T-helper 2 cell treated with Interferon-gamma antibody and Interleukin-4, amounts not matched to agents 5 μg/mL and 100 μg/mL, for 36 hours (primary cell): Measurements from ENCODE around the gene FARP2.

ENCODE experiments used
- DNase-seq: peaks from one replicate; pipeline ENCODE4 v3.0.0; 2021; ENCODE audit warnings: low spot score
- H3K27ac Mint-ChIP-seq: one replicate; pipeline ENCODE4 v1.8.0; 2021; ENCODE audit warnings: mild to moderate bottlenecking, mixed read lengths
- H3K27me3 Mint-ChIP-seq: one replicate; pipeline ENCODE4 v1.8.0; 2021; ENCODE audit warnings: low read depth, mixed read lengths
- H3K36me3 Mint-ChIP-seq: one replicate; pipeline ENCODE4 v1.8.0; 2021; ENCODE audit warnings: low read depth, mixed read lengths
- H3K4me1 Mint-ChIP-seq: one replicate; pipeline ENCODE4 v1.8.0; 2021; ENCODE audit warnings: low read depth, mixed read lengths
- H3K4me3 Mint-ChIP-seq: one replicate; pipeline ENCODE4 v1.8.0; 2022; ENCODE audit warnings: mild to moderate bottlenecking, moderate library complexity, mixed read lengths
- H3K9me3 Mint-ChIP-seq: one replicate; pipeline ENCODE4 v1.8.0; 2021; ENCODE audit warnings: mixed read lengths

FARP2 gene

GRCh38 chr2:241355983-241356870, at the start of gene FARP2:
FARP2 (plus strand) TSS chr2:241356285; CDS start chr2:241373108, 16,823 bp downstream.
- DNase-seq: peak; percentile 95
- peak within 1 kb of the TSS; percentile 90 for H3K27ac Mint-ChIP-seq
- peak within 1 kb of the TSS; percentile 86 for H3K4me3 Mint-ChIP-seq
- no peaks in the 10 kb centered on the region for H3K9me3 Mint-ChIP-seq
- H3K27me3 Mint-ChIP-seq: no peaks in the 10 kb centered on the region
- H3K4me1 Mint-ChIP-seq: peaks cover 21% of the 10 kb centered on the region
- peaks cover 20% of the 10 kb centered on the region for H3K36me3 Mint-ChIP-seq

GRCh38 chr2:241307055-241307454, 49.0 kb upstream of the FARP2 start:
- H3K9me3 Mint-ChIP-seq: no peaks in the 10 kb centered on the region
- no peak overlapping the region for H3K27ac Mint-ChIP-seq
- DNase-seq: no peak
- no peak overlapping the region for H3K4me3 Mint-ChIP-seq
- H3K27me3 Mint-ChIP-seq: no peaks in the 10 kb centered on the region
- peaks cover 6% of the 10 kb centered on the region for H3K36me3 Mint-ChIP-seq
- peaks cover 40% of the 10 kb centered on the region for H3K4me1 Mint-ChIP-seq

DNA sequence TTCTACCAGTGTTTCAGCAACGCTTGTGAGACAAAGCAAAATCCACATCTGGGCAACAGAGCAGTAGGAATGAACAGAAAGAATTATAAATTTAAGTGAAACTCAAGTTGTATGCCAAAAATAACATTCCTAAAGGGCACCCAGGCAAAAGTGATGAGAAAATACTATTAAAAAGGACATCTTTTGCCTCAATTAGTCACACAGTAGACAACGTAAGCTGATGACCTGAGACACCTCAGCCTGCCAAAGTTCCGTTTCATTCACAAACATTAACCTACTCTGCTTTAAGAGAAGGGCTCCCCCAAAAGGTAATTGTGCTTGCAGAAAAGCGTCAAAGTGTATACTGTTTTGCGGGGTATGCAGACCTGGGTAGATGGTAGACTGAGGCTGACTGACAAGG, 47.8 kb upstream of the FARP2 start:
- H3K36me3 Mint-ChIP-seq: peaks cover 6% of the 10 kb centered on the region
- H3K27me3 Mint-ChIP-seq: no peaks in the 10 kb centered on the region
- peaks cover 40% of the 10 kb centered on the region for H3K4me1 Mint-ChIP-seq
- no peaks in the 10 kb centered on the region for H3K9me3 Mint-ChIP-seq
- no peak overlapping the region for H3K27ac Mint-ChIP-seq
- DNase-seq: no peak
- no peak overlapping the region for H3K4me3 Mint-ChIP-seq

DNA sequence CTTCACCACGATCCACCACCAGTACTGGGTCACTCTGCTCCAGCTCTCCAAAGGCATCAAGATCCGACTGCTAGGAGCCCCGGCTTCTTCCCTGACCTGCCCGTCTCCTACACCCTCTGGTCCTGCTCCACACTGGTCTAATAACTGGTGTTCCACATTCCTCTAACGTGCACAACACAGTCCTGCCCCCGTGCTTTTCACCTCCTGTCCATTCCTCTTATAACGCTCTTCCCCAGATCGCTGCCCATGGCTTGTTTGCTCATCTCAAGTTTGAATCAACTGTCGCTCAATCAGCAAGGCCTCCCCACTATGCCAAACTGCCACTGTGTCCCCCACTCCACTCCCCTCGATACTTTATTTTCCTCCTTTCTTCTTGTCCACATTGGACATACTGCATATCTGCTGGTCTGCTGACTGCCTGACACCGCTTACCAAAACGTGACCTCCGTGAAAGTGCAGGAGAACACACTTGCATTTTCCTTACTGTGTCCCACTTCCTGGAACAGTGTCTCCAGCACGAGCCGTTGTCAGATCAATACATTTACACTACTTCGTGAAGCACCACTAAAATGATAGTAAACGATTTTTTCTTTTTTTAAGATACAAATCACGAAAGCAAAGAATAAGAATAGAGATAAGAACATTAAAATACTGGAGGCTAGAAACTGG, 47.1 kb upstream of the FARP2 start:
- peaks cover 44% of the 10 kb centered on the region for H3K4me1 Mint-ChIP-seq
- H3K4me3 Mint-ChIP-seq: no peak overlapping the region
- peaks cover 6% of the 10 kb centered on the region for H3K36me3 Mint-ChIP-seq

DNA sequence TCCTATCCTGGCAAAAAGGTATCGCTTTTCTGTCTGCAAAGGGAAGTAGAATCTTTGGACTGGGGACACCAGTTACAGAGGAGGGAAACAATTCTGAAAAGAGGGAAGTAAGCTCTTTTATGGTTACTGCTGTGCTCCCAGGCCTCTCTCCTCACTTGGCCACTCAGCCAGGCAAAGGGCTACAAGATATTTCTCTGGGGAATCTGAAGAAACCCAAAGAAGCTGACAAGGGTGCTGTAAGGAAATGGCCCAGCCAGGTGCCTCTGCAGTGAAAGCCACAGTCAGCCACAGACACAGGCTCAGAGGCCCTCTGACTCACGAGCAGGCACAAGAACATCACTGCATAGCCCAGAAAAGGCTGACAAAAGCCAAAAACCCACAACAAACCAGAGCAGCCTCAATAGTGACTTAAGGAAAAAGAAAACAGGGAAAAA, 46.4 kb upstream of the FARP2 start:
- no peaks in the 10 kb centered on the region for H3K27me3 Mint-ChIP-seq
- peaks cover 6% of the 10 kb centered on the region for H3K36me3 Mint-ChIP-seq
- peak overlapping the region; percentile 60 for H3K4me3 Mint-ChIP-seq
- H3K27ac Mint-ChIP-seq: peak overlapping the region; percentile 77
- no peaks in the 10 kb centered on the region for H3K9me3 Mint-ChIP-seq
- peak; percentile 66 for DNase-seq
- peaks cover 47% of the 10 kb centered on the region for H3K4me1 Mint-ChIP-seq

More for the DNA sequence above, 47.1 kb upstream of the FARP2 start:
- Mint-ChIP-seq H3K27me3 (no peaks in the 10 kb centered on the region), H3K9me3 (no peaks in the 10 kb centered on the region), H3K27ac (no peak overlapping the region)
- DNase-seq: no peak

DNA sequence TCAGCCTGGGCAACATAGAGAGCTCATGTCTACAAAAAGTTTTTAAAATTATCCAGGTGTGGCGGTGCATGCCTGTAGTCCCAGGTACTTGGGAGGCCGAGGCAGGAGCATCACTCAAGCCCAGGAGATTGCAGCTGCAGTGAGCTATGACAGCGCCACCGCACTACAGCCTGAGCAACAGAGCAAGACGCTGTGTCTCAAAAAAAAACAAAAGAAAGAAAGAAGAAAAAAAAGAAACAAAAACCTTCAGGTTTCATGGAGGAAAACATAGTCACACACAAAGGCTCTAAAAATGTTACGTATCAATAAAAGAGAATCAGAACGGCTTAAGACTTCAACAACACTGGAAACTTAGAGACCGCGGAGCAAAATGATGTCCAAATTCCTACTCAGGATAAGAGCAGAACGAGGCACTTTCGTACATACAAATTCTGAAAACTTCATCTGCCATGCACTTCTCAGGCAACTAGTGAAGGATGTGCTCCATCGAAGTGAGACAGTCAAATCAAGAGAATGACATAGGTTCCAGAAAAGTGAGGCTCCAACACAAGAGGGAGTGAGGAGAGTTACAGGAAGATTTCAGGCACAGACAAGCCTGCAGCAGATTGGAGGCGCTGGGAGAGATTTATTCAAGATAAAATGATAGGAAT, 45.0 kb upstream of the FARP2 start:
- H3K4me1 Mint-ChIP-seq: peaks cover 47% of the 10 kb centered on the region
- no peak overlapping the region for H3K27ac Mint-ChIP-seq
- no peaks in the 10 kb centered on the region for H3K9me3 Mint-ChIP-seq
- no peak for DNase-seq
- H3K36me3 Mint-ChIP-seq: peaks cover 6% of the 10 kb centered on the region
- no peaks in the 10 kb centered on the region for H3K27me3 Mint-ChIP-seq
- H3K4me3 Mint-ChIP-seq: peak overlapping the region; percentile 10

DNA sequence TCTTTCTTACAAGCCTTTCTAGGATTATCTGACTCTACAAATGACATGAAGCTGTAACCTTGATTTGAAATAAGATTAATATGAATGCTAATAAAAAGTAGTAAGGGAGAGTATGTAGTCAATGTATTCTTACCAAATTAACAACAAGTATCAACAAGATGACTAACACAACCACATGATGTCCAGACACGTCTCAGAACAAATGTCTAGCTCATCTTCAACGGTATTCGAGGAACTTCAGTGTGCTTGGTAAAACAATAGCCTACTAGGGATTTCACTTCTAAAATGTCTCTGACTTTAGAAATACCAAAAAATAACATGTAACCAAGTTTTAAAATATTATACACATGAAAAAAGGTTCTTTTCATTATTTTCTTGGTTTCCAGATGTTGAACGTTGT, 44.0 kb upstream of the FARP2 start:
- no peak overlapping the region for H3K4me3 Mint-ChIP-seq
- H3K4me1 Mint-ChIP-seq: peaks cover 51% of the 10 kb centered on the region
- DNase-seq: no peak
- H3K27me3 Mint-ChIP-seq: no peaks in the 10 kb centered on the region
- H3K9me3 Mint-ChIP-seq: no peaks in the 10 kb centered on the region
- H3K36me3 Mint-ChIP-seq: peaks cover 11% of the 10 kb centered on the region
- peak overlapping the region; percentile 8 for H3K27ac Mint-ChIP-seq

DNA sequence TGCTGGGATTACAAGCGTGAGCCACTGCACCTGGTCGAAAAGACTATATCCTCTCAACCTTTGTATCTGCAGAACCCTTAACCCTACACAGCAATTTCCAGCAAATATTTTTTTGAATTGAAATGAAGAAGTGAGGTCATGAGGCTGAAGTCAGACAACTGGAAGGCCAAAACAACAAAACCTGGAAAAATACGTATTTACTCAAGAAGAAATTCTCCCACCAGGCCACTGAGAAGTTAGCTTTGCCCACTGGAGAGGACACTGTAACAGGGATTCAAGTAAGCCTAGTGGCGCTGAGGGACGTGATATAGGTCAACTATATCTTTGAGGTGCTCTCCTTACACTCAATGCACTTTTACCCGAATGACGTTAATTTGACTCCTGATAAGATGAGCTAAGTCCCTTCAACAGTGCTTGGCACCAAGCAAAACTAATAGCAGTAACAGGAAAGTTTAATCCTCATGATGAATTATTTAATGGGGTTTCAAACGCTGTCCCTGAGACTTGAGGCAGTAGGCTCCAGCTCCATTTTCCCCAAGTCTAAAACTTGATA, 42.5 kb upstream of the FARP2 start:
- no peaks in the 10 kb centered on the region for H3K9me3 Mint-ChIP-seq
- H3K36me3 Mint-ChIP-seq: peaks cover 17% of the 10 kb centered on the region
- DNase-seq: no peak
- no peaks in the 10 kb centered on the region for H3K27me3 Mint-ChIP-seq
- peak overlapping the region; percentile 79 for H3K27ac Mint-ChIP-seq
- H3K4me1 Mint-ChIP-seq: peaks cover 57% of the 10 kb centered on the region
- peak overlapping the region; percentile 96 for H3K4me3 Mint-ChIP-seq

GRCh38 chr2:241314226-241315092, 41.6 kb upstream of the FARP2 start:
- H3K27me3 Mint-ChIP-seq: no peaks in the 10 kb centered on the region
- DNase-seq: no peak
- H3K4me3 Mint-ChIP-seq: peak overlapping the region; percentile 96
- peaks cover 54% of the 10 kb centered on the region for H3K4me1 Mint-ChIP-seq
- H3K36me3 Mint-ChIP-seq: peaks cover 19% of the 10 kb centered on the region
- no peaks in the 10 kb centered on the region for H3K9me3 Mint-ChIP-seq
- peak overlapping the region; percentile 99 for H3K27ac Mint-ChIP-seq

- peaks cover 25% of the 10 kb centered on the region for H3K36me3 Mint-ChIP-seq
- peak within 1 kb of the TSS; percentile 96 for H3K4me3 Mint-ChIP-seq
- H3K27ac Mint-ChIP-seq: peak within 1 kb of the TSS; percentile 99
- no peaks in the 10 kb centered on the region for H3K9me3 Mint-ChIP-seq
- H3K4me1 Mint-ChIP-seq: peaks cover 54% of the 10 kb centered on the region
- peak; percentile 100 for DNase-seq
- H3K27me3 Mint-ChIP-seq: no peaks in the 10 kb centered on the region
These were observed 40.8 kb upstream of the FARP2 start, which contains the start of gene HDLBP for GRCh38 chr2:241315093-241315878. HDLBP (minus strand) TSS chr2:241315672; CDS start chr2:241266869, 48,803 bp downstream.

DNA sequence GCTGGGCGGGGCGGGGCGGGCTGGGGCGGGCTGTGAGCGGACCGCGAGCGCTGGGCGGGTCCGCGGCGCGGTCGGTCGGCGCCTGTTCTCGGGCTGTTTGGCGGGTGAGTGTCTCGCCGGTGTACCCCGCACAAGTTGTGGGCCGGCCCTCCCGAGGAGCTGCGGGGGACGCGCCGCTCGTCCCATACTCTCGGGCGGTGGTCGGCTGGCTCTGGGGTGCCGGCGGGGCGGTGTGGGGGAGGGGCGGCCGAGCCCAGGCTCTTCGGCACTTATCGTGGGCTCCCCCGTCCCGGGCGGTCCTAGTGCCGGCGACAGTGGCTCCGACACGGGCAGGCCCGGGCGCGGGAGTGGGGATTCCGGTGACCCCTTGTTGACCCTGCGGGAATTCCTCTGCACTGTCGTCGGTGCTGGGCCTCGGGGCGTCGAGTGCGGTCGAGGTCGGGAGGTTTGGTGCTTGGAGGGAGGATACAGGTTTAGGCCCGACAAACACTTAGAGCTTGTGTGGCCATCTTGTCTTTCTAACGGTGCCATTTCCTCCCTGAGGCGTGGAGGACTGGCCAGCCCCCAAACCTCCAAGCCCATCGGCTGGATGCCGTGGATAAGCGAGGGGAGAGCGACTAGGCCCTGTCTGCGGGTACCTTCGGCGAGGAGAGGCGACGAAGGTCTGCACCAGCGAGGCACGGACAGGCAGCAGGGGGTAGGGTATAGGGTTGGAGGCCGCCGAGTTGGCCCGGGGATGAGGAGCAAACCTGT, 40.0 kb upstream of the FARP2 start, which contains the start of gene SEPTIN2:
SEPTIN2 (plus strand) TSS at position 47 of the 753 bp plus-strand sequence. CDS start 8,308 bp downstream, outside the sequence.
- Mint-ChIP-seq H3K4me1 (peaks cover 50% of the 10 kb centered on the region), H3K27me3 (no peaks in the 10 kb centered on the region), H3K27ac (peak within 1 kb of the TSS; percentile 99), H3K9me3 (no peaks in the 10 kb centered on the region), H3K36me3 (peaks cover 29% of the 10 kb centered on the region), H3K4me3 (peak within 1 kb of the TSS; percentile 96)
- DNase-seq: peak; percentile 77

- DNase-seq: no peak
- Mint-ChIP-seq H3K9me3 (no peaks in the 10 kb centered on the region), H3K4me1 (peaks cover 53% of the 10 kb centered on the region), H3K36me3 (peaks cover 34% of the 10 kb centered on the region), H3K27ac (peak overlapping the region; percentile 99), H3K27me3 (no peaks in the 10 kb centered on the region), H3K4me3 (peak overlapping the region; percentile 96)
These were observed 39.3 kb upstream of the FARP2 start for GRCh38 chr2:241316825-241317224.
